ENCODE results near the gene SCFD1.
"Not testable (repeated sequence)": the region's sequence is repeated elsewhere in the genome, so short reads cannot be mapped to it uniquely, and the experiment has no call there.

Gene SCFD1

GRCh38 chr14:30614155-30614554, 8.0 kb upstream of the SCFD1 start:
- FAIRE-seq, result no peak

GRCh38 chr14:30620178-30620577, 1.9 kb upstream of the SCFD1 start:
- FAIRE-seq, result no peak

DNA sequence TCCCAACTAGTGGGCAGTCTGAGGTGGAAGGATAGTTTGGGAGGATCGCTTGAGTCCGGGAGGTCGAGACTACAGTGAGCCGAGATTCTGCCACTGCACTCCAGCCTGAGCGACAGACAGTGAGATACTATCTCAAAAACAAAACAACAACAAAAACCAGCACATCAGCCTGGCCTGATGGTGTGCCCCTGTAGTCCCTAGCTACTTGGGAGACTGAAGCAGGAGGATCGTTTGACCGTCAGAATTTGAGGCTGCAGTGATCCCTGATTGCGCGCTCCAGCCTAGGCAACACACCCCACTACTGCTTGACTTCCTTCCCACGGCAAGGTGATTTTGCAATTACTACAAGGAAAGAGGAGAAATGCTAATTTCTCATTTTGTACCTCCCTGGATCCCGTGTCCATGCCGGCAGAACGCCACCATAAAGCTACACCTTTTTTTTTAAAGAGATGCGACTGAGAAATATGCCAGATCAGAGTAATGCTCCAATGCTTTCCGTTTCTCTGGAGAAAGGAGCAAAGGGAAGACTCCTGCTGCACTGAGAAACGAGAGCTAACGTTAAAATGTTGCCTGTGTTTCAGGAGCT, 672 bp upstream of the SCFD1 start:
- FAIRE-seq, result no peak

GRCh38 chr14:30623412-30624131, 1.5 kb downstream of the SCFD1 start:
- FAIRE-seq, result no peak

GRCh38 chr14:30624132-30624423, 2.0 kb downstream of the SCFD1 start:
- no peak for FAIRE-seq

DNA sequence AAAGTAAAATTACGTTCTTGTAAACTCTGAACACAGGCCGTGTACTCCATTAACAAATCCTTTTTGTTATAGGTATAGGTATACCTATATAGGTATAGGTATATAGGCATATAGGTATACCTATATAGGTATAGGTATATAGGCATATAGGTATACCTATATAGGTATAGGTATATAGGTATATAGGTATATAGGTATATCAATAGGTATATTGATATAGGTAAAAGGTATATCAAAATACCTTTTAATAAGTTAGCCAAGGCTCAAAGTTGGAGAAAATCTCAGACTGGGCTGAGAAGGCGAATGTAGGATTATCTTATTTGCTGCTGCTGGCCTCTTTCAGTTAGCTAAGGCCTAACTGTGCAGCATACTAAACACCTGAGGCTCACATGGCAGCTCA, 3.4 kb downstream of the SCFD1 start:
- no peak for FAIRE-seq

- not testable (repeated sequence) for FAIRE-seq
These were observed 7.3 kb downstream of the SCFD1 start for GRCh38 chr14:30629432-30629831.

GRCh38 chr14:30630248-30630647, 8.1 kb downstream of the SCFD1 start:
- no peak for FAIRE-seq

DNA sequence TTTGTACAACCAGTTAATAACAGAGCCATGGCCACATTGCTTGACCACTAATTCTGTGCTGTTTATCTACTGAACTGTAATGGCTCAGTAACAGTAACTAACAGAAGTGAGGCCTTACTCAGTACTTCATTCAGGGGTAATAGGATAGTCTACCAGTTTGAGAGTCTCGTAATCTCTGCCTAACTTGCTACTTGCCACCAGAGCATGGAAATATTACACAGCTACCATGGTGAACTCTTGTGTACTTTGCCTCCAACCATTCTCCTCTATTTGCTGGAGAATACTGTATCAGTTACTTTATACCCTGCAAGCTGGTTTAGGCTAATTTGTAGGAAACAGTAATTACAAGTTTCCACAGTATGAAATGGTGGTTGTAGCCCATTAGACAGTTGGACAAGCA, 10.6 kb downstream of the SCFD1 start:
- no peak for FAIRE-seq

- no peak for FAIRE-seq
These were observed 16.8 kb downstream of the SCFD1 start for GRCh38 chr14:30638926-30639325.

GRCh38 chr14:30641207-30641606, 19.1 kb downstream of the SCFD1 start:
- no peak for FAIRE-seq

GRCh38 chr14:30644462-30644861, 22.3 kb downstream of the SCFD1 start:
- not testable (repeated sequence) for FAIRE-seq

- no peak for FAIRE-seq
These were observed 23.5 kb downstream of the SCFD1 start for GRCh38 chr14:30645600-30645999.

- no peak for FAIRE-seq
These were observed 26.4 kb downstream of the SCFD1 start for GRCh38 chr14:30648471-30648870.

- no peak for FAIRE-seq
These were observed 29.8 kb downstream of the SCFD1 start for GRCh38 chr14:30651937-30652336.

- no peak for FAIRE-seq
These were observed 33.0 kb downstream of the SCFD1 start for GRCh38 chr14:30655124-30655523.

- no peak for FAIRE-seq
These were observed 33.5 kb downstream of the SCFD1 start for GRCh38 chr14:30655658-30656057.

- FAIRE-seq, result no peak
These were observed 34.1 kb downstream of the SCFD1 start for GRCh38 chr14:30656190-30656632.

GRCh38 chr14:30657050-30657449, 34.9 kb downstream of the SCFD1 start:
- no peak for FAIRE-seq

DNA sequence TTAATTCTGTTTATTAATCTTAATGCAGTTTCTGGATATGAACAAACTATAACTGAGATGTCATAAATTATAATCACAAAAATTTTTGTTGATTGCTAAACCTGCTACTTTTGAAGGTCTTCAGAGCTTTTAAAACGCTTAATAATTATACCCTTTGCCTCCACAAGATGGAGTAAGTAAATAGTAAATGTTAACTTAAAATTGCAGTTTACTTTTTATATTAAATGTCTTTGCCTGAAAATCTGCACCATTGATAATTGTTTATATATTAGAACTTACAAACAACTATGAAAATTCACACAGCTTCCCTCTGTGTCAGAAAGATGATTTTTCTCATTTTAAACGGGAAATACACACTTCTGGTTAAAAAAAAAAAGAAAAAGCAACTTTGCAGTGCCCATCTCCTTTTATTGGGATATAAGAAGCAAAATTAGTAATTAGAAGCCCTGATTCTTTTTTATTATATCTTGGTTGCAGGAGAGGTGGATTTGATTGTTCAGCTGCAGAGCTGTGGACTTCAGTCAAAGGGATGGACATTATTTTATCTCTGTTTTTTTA, 35.6 kb downstream of the SCFD1 start:
- peak; percentile 77 for FAIRE-seq

DNA sequence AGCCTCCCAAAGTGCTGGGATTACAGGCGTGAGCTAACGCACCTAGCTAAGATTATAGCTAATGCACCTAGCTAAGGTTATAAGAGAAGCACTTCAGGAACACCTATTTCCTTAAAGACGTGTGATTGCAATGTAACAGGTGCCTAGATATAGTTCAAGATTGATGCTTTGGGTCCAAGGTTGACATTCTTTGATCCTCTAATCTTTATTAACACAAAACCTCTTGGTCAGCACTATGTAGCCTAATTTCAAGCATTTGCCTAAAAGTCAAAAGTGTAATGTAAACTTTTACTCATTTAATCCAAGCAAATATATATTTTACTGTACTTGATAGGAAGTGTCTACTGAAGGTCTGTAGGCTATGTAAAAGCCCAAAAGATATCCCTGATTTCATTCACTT, 36.5 kb downstream of the SCFD1 start:
- FAIRE-seq, result no peak

DNA sequence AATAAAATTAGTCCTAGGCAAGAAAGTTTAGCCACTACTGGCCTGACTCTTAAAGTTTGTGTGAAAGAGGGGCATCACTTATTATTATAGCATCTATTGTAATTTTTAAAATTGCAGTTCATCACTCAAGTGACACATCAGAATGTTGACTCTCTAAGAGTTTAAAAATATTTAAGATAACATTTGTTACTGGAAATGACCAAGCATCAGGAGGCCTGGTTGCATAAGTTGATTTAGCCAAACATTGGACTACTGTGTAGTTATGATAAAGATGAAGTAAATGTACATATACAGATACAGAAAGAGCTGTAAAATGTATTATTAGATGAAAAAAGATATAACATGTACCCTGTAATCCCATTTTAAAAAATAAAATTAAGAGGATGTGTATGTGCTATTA, 47.5 kb downstream of the SCFD1 start:
- no peak for FAIRE-seq

GRCh38 chr14:30673071-30673470, 51.0 kb downstream of the SCFD1 start:
- FAIRE-seq, result no peak

DNA sequence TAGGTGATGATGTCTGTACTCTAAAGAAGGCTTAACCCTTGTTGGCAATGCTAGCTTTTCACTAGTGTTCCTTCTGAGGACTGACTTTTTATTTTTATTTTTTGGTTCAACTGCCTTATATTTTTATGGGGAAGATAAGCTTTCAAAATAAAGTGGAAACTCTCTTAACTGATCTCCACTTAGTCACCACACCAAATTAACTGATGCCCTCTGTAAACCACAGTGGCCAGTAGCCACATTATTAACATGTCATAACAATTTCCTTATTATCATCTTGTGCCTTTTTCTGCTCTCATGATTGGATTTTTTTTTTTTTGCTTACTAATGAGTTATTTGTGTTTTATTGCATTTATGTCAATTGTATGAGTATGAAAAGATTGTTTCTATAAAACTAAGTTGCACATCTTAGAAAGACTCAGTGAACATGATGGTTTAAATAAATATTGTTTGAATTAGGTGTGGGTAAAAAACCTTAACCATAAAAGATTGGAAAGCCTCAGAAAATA, 56.9 kb downstream of the SCFD1 start:
- FAIRE-seq, result no peak

DNA sequence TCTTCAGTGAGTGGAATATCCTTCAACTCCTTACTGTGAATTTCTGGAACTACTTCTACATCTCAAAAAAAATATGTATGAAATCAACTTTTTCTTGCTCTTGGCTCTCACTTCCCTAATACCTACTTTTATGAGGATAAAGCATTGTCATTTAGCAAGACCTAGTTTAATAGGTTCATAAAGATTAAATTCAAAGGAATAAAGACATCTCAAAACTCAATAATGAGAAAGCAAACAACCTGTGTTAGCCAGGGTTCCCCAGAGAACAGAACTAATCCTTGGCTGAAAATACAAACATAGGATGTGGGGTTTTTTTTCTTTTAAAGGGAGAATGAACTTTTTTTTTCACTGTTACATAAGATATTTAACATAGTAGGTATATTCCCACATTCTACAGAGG, 57.9 kb downstream of the SCFD1 start:
- FAIRE-seq, result no peak
